Hypothalamus (tissue), 51 donors: ENCODE measurements around the gene DOCK11.

Experiments used
- DNase-seq, 51 donors: peaks; one replicate each; lab custom pipeline; 2025; lab: John Stamatoyannopoulos, UW

DOCK11 gene

DNA sequence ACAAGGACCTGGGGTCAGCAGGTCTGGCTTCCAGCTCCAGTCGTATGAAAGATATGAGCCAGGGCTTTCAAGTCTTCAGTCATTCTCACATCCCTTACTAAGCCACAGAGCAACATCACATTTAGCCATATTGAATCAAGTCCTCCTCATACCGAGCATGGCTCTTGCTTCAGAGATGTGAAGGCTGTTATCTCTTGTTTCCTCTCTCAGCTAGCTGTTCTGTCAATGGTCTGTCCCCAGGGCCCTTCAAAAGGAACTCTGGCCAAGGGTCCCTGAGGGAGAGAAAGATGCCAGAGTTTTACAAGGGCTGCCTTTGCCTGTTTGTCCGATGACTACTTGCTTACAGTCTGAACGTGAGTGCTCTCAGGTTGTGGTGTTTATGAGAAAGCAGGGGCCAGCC lies 30.5 kb downstream of the DOCK11 start:
- no peak for DNase-seq

DNA sequence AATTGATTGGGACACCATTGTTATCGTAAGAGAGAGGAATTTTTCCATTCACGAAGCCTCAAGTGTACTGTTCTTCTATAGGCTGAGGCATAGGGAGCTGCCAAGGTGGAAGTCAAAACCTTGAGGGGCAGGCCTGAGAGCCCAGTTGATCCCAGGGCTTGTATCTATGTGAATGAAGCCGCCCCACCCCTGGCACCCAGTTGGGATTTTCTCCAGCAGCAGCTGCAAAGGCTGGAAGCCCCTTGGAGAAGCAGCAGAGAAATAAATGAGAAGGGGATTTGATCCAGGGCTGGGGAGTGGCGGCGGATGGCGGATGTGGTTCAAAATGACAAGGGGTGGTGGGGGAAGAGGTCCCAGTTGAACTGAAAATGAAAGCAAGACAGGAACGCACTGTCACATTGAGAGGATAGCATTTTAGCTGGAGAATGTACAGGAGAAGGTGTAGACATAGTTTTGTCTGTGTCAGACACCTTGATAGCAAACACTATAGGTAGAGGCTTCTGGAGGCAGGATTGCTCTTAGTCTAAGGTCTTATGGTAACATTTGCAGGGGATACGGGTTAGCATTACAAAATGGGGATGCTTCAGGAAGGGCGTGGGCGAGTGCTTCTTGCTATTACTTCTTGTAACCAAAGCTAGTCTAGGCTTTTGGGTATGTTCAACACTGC lies 32.6 kb downstream of the DOCK11 start:
- DNase-seq, result peak in 1 of 51 donors; percentile 6

DNA sequence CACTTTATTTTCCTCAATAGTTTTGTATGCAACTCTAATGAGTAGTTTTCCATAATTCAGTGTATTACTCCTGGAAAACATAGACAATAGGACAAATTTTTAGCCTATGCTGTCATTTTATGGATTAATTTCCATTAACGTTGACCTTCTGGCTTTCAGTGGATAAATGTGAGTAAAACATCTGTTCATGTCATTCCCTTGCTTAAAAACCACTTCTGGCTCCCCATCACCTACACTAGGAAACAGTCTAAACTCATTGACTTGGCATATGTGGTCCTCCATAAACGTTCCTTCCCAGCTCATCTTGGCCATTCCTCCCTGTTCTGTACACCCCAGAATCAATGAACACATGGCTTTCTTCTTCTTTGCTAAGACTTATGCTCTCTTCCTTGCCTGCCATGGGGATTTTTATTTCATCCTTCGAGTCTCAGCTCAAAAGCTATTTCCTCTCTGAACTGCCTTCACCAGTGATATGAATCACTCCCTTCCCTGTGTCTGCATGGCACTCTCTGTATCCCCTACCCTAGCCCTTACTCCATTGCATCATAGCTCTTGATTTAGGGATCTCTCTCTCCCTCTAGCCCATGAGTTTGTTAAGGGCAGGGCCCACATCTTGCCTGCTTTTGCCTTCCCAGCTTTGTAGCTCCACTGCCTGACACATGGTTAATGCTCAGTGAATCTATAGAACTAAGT lies 34.8 kb downstream of the DOCK11 start:
- DNase-seq, result no peak

DNA sequence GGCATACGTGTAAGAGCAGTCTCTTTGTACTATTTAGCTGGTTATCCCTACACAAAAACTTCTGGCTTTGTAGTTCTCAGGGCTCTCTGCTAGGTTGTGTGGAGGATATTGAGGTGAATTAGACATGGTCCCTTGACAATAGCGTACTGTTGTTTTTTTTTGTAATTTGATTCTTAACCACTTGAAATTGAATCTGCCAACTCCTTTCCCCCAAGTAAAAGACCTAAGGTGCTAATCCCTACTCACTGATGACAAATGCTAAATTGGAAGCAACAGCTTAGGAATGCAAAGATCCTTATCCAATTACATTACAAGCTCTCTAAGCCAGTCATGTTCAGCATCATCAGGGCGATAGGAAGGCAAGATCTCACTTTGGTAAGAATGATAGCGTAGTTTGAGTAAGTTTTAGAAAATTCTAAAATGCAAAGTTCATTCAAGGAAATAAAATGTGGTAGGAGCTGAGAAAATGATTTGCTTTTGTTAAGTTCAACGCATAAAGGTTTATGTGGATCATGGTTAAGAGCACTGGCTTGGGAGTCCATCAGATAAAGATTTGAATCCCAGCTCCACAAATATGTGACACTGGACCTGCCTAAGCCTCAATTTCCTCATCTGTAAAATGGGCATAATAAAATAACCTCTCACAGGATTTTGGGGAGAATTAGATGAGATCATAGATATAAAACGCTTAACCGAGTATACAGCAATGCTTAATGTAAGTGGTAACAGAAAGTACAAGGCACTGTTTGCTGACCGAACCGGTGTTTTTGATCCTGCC lies 39.3 kb downstream of the DOCK11 start:
- no peak for DNase-seq

DNA sequence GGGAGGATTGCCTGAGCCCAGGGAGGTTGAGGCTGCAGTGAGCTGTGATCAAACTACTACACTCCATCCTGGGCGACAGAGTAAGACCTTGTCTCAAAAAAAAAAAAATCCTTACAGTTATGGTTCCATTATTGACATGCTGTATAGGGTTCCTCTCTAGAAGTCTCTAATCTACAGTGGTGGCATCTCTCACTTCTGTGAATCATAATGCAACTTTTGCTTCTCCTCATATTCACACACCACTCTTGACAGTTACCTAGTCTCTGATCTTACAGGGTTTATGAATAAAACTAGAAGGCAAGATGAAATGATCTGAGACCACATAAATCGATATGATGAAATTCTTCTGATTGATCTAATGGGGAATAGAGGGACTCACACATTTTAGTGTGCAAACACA lies 40.6 kb downstream of the DOCK11 start:
- no peak for DNase-seq

DNA sequence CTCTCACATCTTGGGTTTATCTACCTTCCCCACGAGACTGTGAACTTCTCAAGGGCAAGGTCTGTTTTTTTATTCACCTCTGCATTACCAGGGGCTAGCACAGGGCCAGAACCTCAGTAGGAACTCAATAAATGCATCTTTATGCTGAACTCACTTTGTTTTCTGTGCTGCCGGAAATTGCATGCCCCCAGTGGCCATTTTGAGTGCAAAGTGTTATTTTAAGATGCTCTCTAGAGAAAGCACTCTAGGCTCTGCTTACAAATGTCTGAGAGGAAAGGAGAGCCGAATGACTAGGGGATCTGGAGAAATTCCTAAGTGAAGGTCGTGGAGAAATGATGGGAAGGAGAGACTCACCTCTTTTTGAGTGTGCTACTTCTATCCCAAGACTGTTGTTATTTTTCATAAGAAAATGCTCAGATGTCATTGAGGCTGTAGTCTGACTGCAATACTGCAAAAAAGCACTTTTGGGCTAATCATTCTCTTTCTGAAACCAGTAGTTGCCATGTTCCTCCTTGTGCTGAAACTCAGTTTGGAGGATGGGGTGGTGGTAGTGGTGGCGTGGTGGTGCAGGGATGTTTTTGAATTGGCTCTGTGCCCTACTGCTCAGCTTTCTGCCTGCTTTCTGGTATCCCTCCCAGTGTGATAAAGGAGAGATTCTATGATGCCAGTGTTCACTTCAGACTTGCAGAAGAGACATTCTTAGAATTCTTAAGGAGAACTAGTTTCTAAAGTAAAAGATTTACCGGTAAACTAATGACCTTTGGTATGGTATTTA lies 41.3 kb downstream of the DOCK11 start:
- peak in 9 of 51 donors; percentile 0 to 35 (median 1) for DNase-seq

DNA sequence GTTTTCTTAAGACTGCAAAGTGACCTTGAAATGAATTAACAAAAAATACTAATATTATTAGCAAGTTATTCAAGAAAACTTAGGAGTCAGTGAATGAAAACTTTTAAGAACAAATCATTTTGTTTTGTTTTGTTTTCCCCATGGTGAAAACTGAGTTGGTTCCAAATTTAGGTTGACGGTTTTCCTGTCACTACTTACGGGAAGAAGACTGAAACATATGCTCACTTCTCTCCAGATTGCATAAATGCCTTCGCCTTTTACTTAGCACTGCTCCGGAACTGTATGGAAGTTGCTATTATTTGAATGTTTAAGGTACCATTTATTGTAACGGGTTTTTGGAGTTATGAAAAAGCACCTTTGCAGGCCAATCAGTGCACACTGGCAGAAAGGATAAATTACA lies 42.8 kb downstream of the DOCK11 start:
- DNase-seq, result no peak

DNA sequence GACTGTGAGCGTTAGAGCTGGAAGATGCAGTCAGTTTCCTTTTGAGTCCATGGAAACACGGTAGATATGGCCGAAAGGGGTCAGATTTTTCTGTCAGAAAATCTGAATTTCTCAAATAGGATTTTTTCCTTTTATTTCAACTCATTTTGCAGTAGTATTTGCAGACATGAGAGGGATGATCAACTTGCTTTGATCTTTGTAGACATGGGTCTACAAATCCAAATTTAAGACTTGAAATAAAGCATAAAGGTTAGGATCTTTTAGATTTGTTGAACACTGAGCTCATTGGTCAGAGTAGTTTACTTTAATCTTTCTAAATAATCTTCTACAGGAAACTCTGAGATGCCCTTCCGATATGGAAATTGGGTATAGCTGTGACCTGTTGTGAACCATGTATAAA lies 44.7 kb downstream of the DOCK11 start:
- DNase-seq, result no peak

DNA sequence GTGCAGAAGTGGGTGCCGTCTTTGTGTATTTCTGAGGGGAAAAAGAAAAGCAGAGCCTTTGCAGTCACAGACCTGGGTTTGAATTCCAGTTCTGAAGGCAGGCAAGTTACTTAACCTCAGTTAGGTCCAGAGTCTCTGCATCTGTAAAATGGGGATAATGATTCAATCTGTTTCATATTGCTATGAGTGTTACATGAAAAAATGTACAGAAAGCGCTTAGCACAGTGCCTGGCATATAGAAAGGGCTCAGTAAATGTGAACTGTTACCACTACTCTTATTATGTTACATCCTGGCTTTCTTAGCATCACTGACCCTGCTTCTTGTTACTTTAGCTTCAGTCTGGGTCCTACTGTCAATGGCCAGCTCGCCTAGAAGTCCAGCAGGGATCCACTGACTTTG lies 45.9 kb downstream of the DOCK11 start:
- DNase-seq, result no peak

DNA sequence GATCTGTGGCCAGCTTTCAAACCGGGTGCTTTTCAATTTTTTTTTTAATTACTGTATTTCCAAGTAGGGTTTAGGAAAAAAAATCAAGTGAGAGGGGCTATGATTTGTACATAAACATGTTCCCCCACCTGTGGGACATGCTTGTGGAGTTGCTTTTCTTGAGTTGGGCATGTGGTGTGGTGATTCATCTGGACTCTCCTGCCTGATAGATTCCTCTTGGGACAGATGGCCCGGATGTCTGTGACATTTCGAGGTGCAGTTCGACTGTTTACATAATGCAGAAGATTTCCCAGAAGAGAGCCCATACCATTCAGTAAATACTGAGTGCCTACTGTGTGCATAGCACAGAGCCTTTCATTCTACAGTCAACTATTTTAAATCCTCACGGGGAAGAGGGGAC lies 49.9 kb downstream of the DOCK11 start:
- DNase-seq, result no peak

DNA sequence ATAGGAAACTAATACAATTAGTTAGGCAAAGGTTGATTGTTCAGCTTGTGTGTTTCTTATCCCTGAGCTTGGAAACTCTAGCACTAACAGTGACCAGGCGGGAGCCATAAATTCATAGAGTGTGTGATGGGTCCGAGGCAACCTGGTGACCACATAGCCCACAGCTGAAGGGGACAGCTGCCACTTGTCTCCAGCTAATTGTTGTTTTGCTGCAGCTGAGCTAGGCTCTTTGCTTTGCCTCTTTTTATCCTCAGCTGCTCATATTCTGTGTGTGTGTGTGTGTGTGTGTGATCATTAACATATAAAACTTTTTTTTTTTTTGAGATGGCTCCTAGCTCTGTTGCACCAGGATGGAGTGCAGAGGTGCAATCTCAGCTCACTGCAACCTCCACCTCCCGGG lies 53.2 kb downstream of the DOCK11 start:
- no peak for DNase-seq

DNA sequence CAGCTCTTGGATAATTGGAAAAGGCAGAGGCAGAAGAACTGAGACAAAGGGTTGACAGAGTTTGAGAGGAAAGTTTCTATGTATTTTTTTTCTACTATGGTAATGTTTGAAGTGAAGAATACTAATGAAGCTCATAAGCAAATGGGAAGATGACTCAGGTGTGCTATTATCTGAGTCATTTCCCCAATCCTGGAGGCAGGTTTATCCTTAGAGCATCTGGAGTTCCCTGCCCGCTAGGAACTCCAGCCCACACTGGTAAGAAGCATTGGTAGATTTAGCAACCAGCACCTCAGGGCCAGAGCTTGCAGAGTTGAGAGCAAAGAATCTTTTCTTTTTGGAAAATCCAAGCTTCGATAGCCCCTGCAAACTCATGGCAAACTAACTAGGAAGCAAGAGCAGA lies 55.2 kb downstream of the DOCK11 start:
- no peak for DNase-seq

DNA sequence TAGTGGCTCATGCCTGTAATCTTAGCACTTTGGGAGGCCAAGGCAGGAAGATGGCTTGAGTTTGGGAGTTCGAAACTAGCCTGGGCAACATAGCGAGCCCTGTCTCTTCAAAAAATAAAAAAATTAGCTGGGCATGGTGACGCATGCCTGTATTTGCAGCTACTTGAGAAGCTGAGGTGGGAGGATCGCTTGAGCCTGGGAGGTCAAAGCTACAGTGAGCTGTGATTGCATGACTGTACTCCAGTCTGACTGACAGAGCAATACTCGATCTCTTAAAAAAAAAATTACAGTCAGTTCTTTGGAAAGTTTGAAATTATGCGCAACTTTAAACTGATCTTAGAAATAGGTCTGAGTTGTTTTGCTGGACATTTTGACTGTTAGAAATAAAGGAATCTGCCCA lies 55.8 kb downstream of the DOCK11 start:
- no peak for DNase-seq

DNA sequence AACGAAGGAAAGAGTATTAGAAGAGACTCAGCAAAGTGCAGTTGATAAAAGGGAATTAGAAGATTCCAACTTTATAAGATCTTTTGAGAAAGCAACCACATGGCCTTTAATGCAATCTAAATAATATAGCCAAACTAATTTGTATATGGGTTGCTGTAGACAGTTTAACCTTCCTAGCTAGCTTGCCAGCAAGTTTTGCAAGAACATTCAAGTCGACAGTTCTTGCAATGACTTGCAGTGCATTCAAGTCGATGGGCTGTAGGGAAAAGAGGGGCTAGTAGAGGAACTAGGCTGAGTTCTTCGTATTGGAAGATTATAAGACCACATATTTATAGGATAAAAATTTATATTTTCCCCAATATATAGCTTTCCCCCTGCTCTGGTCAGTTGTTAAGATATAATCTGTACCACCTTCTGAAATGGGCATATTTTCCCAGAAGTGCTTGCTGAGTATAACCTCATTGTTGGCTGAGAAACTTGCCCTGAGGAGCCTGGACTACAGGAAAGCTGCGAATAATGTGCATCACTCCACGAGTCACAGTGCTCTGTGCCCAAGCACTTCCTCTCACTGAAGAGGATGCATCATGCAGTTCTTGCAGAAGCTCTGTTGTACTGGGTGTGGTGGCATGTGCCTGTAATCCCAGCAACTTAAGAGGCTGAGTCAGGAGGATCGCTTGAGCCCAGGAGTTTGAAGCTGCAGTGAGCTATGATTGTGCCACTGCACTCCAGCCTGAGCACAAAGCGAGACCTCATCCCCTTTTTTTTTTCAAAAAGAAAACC lies 56.7 kb downstream of the DOCK11 start:
- no peak for DNase-seq

DNA sequence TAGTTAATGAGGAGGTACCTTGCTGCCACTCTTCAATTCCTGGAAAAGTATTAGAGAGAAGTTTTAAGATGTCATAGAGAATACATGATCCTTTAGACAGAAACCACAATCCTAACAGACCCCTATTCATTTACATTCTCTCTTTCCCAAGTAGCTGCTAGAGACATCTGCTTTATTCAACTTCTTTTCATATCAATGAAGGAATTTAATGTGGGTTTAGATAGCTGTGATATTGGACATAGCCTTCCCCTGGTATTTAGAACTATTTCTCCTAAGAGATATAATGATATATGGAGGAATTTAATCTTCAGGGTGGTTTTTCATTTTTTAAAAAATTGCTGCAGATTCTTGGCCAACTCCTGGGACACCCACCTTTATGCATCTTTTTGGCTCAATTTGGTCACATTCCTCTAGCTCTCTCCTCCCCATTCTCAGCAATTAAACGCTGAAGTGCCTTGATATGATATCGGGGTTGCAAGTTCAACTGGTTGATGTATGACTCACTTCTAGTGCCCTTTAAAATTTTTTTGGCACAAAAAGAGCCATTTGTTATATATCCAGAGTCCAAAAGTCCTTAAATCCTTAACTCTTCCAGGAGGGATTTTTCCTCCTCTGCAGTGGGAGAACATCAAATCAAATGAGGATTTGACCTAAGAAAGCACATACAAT lies 57.6 kb downstream of the DOCK11 start:
- no peak for DNase-seq

DNA sequence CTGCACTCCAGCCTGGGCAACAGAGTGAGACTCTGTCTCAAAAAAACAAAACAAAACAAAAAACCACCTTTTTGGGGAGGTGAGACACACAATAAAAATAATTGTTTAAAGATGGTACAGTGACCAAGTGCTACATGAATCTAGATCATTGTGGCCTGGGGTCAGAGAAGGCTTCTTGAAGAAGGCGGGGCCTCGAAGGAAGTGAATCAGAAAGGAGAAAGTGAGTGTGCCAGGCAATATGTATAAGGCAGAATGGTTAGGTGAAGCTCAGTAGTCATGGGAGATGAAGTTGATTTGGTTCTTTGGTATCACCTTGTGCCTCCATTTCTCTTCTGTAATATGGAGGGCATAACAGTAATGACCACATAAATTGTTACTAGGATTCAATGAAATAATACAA lies 58.9 kb downstream of the DOCK11 start:
- DNase-seq, result no peak

DNA sequence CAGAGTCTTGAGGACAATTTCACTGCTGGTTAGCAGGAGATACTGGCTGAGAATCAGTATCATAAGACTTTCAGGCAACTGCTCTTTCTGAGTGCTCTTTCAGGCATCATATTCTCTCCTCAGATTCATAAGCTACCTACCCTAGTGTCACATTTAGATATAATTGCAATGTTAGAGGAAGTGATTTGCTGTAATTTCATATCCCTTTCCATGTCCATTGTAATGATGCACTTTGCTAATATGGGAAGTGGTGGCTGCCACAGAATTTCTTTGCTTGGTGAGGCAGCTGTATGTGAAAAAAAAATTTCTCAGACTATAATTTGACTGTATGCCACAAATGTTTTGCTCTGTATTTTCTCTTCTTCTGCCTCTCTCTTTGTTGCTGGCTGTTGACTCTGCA lies 63.3 kb downstream of the DOCK11 start:
- no peak for DNase-seq

DNA sequence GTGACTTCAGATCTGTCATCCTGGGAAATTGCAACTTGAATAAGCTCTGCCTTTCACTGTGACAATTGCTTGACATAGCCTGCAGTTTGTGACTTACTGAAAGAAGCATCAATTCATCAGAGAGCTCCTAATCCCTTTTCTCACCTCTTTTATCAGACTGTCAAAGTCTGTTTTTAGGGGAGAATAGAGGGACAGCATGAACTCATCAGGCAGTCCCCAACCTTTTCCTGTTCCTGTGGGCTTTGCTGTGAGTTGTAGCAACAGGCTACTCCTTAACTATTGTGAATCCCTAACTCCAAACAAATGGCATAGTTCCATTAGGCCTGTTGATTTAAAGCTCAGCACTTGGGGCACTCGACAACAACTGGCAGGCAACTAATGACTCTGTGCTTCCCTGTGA lies 64.9 kb downstream of the DOCK11 start:
- no peak for DNase-seq

DNA sequence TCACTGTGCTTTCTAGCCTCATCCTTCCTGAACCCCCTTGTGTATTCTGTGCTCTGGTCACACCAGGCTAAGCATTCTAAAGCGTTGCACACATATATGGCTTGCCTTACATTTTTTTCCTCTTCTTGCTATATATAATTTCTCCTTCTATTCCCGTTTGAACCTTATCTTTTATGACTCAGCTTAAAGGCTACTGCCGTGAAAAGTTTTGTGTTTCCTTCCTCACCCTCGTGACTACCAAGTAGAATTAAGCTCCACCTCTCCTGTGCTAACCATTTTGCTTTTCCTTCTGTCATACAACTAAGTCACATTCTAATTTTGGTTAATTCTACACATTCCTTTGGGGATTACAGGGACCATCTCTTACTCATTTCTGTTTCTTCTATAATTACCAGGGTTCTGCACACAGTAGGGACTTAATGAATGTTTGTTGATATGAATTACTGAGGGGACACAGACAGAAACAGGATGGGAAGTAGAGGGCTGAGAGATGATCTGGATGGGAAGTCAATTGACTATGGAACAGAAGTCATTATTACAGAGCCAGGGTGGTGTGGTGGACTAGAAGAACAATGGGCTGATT lies 67.1 kb downstream of the DOCK11 start:
- DNase-seq, result no peak
